Measurements from ENCODE around the gene ARPC4.

The ARPC4 gene

GRCh38 chr3:9749296-9749644 lies 43.6 kb upstream of the ARPC4 start:
- FAIRE-seq: no peak
- no peak for DNase-seq (ENCODE audit: insufficient read length, low spot score)
- TF ChIP-seq CTCF (IDR thresholded peaks at IDR 0.05; ENCODE audit: insufficient read depth, missing control alignments): no peak

GRCh38 chr3:9749645-9750555 lies 43.0 kb upstream of the ARPC4 start, which contains the start of gene OGG1:
Gene OGG1, plus strand, starts transcription at chr3:9749952. Its CDS starts 335 bp downstream, at chr3:9750287.
- DNase-seq (ENCODE audit: insufficient read length, low spot score) (peak; percentile 99), FAIRE-seq (no peak)
- no peak for TF ChIP-seq CTCF (IDR thresholded peaks at IDR 0.05; ENCODE audit: insufficient read depth, missing control alignments)

- DNase-seq (ENCODE audit: insufficient read length, low spot score) (no peak), FAIRE-seq (no peak)
Observed at GRCh38 chr3:9750556-9751411, 42.1 kb upstream of the ARPC4 start.

GRCh38 chr3:9754678-9755077 lies 38.2 kb upstream of the ARPC4 start:
- DNase-seq (ENCODE audit: insufficient read length, low spot score) (no peak), FAIRE-seq (no peak)
- no peak for TF ChIP-seq CTCF (IDR thresholded peaks at IDR 0.05; ENCODE audit: insufficient read depth, missing control alignments)

More at GRCh38 chr3:9750556-9751411, 42.1 kb upstream of the ARPC4 start:
- no peak for TF ChIP-seq CTCF (IDR thresholded peaks at IDR 0.05; ENCODE audit: insufficient read depth, missing control alignments)

- DNase-seq (ENCODE audit: insufficient read length, low spot score) (no peak), FAIRE-seq (no peak)
- TF ChIP-seq CTCF (IDR thresholded peaks at IDR 0.05; ENCODE audit: insufficient read depth, missing control alignments): no peak
Observed at GRCh38 chr3:9757427-9757826, 35.5 kb upstream of the ARPC4 start.

GRCh38 chr3:9760779-9761505 lies 31.9 kb upstream of the ARPC4 start:
- no peak for TF ChIP-seq CTCF (IDR thresholded peaks at IDR 0.05; ENCODE audit: insufficient read depth, missing control alignments)
- DNase-seq (ENCODE audit: insufficient read length, low spot score) (no peak), FAIRE-seq (no peak)

Data from D721Med (cell line).